Stimulated activated memory B cell treated with anti-CD40 and anti-IgM and Interleukin-4, amounts not matched to agents 10 μg/mL and 1 μg/mL and 100 μg/mL, for 72 hours (primary cell): ENCODE data around the gene B4GALT5.

Experiments used
- ATAC-seq: fragments of 150-1000 bp; cut with Tn5 transposase; 2 replicates; pipeline ENCODE4 v1.10.0; 2021
- H3K27ac Mint-ChIP-seq: one replicate; pipeline ENCODE4 v1.8.0; 2022; ENCODE audit warnings: mild to moderate bottlenecking, mixed read lengths
- H3K27me3 Mint-ChIP-seq: one replicate; pipeline ENCODE4 v1.8.0; 2022; ENCODE audit warnings: mixed read lengths
- H3K36me3 Mint-ChIP-seq: one replicate; pipeline ENCODE4 v1.8.0; 2022; ENCODE audit warnings: mixed read lengths
- H3K4me1 Mint-ChIP-seq: one replicate; pipeline ENCODE4 v1.8.0; 2022; ENCODE audit warnings: mixed read lengths
- H3K4me3 Mint-ChIP-seq: one replicate; pipeline ENCODE4 v1.8.0; 2022; ENCODE audit warnings: mild to moderate bottlenecking, moderate library complexity, mixed read lengths
- H3K9me3 Mint-ChIP-seq: one replicate; pipeline ENCODE4 v1.8.0; 2022; ENCODE audit warnings: mixed read lengths

Gene B4GALT5

DNA sequence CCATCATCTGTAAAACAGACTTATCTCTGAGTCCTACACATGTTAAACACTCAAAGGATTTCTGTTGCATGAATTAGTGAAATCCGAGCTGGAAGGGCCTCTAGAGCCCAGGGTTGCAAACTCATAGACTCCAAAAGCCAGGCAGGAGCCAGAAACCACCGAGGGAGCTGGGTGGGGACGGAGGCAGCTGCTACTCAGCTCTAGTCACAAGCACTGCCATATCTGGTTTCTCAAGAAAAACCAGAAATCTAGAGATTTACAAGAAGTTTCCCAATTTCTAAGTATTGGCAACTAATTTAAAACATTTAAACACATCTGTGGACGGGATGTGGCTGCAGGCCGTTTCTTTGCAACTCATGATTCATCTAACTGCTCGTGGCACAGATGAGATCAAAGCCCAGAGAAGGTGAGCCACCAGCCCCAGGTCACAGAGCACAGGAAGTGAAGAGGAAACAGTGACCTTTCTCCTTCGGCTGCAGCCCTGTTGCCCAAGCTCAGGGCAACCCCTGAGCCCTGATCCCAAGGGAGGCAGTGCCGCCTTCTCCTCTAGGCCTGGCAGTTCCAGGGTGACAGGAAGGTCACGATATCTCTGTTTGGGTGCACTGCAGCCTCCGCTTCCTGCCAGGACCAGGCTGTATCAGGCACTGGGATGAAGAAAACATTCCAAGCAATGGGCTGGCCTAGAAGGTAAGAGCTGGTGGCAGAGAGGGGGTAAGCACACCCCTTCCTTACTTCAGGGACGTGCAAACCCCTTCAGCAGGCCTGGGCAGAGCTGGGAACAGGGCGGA lies 119.3 kb downstream of the B4GALT5 start:
- H3K36me3 Mint-ChIP-seq = peaks cover 6% of the 10 kb centered on the region
- no peak overlapping the region for H3K4me3 Mint-ChIP-seq
- peaks cover 26% of the 10 kb centered on the region for H3K4me1 Mint-ChIP-seq
- H3K9me3 Mint-ChIP-seq = peaks cover 13% of the 10 kb centered on the region
- H3K27ac Mint-ChIP-seq = no peak overlapping the region
- peaks cover 25% of the 10 kb centered on the region for H3K27me3 Mint-ChIP-seq
- peak; percentile 25 for ATAC-seq

DNA sequence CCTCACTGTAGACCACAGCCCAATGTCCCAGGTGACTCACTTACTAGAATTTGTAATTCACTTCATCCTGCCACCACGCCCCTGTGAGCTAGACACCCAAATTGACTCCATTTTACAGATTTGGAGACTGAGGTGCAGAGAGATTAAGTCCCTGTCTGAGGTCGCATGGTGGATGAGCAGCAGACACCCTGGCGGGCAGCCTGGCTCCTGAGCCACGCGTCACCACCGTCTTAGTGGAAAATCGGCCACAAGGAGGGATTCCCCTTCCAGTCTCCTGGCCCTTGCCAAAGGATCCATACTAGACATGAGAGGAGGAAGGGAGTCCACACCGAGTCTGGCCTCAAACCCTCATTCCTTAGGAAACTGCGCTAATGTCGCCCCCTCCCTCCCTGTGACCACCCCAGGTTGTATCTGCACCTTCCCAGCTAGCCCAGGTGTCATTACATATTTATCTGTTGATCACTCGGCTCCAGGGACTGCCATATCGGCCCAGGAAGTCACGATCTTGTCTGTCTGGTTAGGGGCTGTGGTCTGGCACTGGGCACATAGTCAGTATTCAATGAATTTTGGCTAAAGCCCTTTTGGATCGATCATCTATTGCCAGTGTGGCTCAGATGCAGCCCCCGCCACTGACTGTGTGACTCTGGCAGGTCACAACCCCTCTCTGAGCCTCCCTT lies 120.1 kb downstream of the B4GALT5 start:
- peaks cover 6% of the 10 kb centered on the region for H3K36me3 Mint-ChIP-seq
- peaks cover 13% of the 10 kb centered on the region for H3K9me3 Mint-ChIP-seq
- no peak overlapping the region for H3K4me3 Mint-ChIP-seq
- no peak for ATAC-seq
- peaks cover 26% of the 10 kb centered on the region for H3K4me1 Mint-ChIP-seq
- no peak overlapping the region for H3K27ac Mint-ChIP-seq
- H3K27me3 Mint-ChIP-seq = peaks cover 22% of the 10 kb centered on the region

GRCh38 chr20:49592120-49592519 lies 121.6 kb downstream of the B4GALT5 start:
- Mint-ChIP-seq H3K9me3 (peaks cover 13% of the 10 kb centered on the region), H3K36me3 (peaks cover 6% of the 10 kb centered on the region), H3K27ac (no peak overlapping the region), H3K4me1 (peaks cover 22% of the 10 kb centered on the region), H3K27me3 (peaks cover 22% of the 10 kb centered on the region), H3K4me3 (no peak overlapping the region)
- no peak for ATAC-seq

GRCh38 chr20:49591217-49591865 lies 122.3 kb downstream of the B4GALT5 start:
- peaks cover 17% of the 10 kb centered on the region for H3K4me1 Mint-ChIP-seq
- peaks cover 6% of the 10 kb centered on the region for H3K36me3 Mint-ChIP-seq

DNA sequence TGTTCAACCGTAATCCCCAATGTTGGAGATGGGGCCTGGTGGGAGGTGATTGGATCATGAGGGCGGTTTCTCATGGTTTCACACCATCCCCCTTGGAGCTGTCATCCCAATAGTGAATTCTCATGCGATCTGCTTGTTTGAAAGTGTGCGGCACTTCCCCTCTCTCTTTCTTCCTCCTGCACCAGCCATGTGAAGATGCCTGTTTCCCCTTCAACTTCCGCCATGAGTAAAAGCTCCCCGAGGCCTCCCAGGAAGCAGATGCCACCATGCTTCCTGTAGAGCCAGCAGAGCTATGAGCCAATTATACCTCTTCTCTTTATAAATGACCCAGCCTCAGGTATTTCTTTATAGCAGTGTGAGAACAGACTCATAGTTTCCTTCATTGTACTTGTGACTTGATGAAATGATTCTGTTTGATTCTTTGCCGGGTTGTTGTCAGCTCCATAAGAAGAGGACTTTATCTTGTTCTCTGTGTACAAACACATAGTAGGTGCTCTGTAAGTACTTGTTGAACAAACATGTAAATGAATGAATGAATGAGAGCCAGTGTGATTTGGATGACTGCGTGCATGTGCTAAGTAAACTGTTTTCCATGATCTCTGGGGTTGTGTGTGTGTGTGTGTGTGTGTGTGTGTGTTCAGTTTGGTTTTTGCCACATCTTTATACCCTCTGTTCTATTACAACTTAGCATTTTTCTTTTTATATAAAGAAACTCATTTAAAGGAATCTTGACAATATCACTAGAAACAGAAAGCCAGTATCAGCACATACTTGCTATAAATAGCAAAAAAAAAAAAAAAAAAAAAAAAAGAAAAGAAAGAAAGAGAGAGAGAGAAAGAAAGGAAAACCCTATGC lies 123.3 kb downstream of the B4GALT5 start:
- H3K9me3 Mint-ChIP-seq = peaks cover 13% of the 10 kb centered on the region
- H3K27me3 Mint-ChIP-seq = peaks cover 16% of the 10 kb centered on the region
- peaks cover 6% of the 10 kb centered on the region for H3K36me3 Mint-ChIP-seq
- H3K4me3 Mint-ChIP-seq = no peak overlapping the region
- ATAC-seq = no peak
- H3K4me1 Mint-ChIP-seq = peaks cover 8% of the 10 kb centered on the region
- no peak overlapping the region for H3K27ac Mint-ChIP-seq

More at GRCh38 chr20:49591217-49591865, 122.3 kb downstream of the B4GALT5 start:
- ATAC-seq = no peak
- no peak overlapping the region for H3K4me3 Mint-ChIP-seq
- H3K27me3 Mint-ChIP-seq = peaks cover 22% of the 10 kb centered on the region
- no peak overlapping the region for H3K27ac Mint-ChIP-seq
- H3K9me3 Mint-ChIP-seq = peaks cover 13% of the 10 kb centered on the region

- Mint-ChIP-seq H3K36me3 (peaks cover 6% of the 10 kb centered on the region), H3K4me3 (no peak overlapping the region), H3K27ac (no peak overlapping the region), H3K4me1 (peaks cover 8% of the 10 kb centered on the region), H3K9me3 (peaks cover 13% of the 10 kb centered on the region), H3K27me3 (peaks cover 9% of the 10 kb centered on the region)
- ATAC-seq = no peak
Observed at GRCh38 chr20:49589747-49590146, 123.9 kb downstream of the B4GALT5 start.

DNA sequence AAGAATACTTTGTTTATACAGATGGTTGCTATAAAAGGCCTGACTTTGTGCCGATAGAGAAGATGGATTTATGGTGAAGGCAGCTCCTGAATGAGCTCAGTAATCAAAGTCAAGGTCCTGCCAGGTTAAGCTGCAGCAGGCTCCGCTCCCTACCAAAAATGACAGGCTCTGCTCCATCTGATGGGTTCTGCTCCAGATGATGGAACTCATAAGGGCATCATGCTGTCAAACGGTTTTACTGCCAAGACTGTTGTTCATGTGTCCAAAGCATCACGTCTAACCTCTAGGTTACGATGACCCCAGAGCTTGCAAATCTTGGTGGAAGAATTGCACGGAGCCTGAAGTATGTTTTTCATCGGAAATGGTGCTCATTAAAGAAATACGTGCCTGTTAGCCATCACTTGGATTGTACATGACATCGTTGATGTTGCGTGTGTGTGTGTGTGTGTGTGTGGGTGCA lies 126.5 kb downstream of the B4GALT5 start:
- peaks cover 8% of the 10 kb centered on the region for H3K4me1 Mint-ChIP-seq
- no peak overlapping the region for H3K4me3 Mint-ChIP-seq
- peaks cover 15% of the 10 kb centered on the region for H3K9me3 Mint-ChIP-seq
- no peak overlapping the region for H3K27ac Mint-ChIP-seq
- H3K27me3 Mint-ChIP-seq = peaks cover 29% of the 10 kb centered on the region
- no peak for ATAC-seq
- peaks cover 6% of the 10 kb centered on the region for H3K36me3 Mint-ChIP-seq

GRCh38 chr20:49585585-49586245 lies 128.0 kb downstream of the B4GALT5 start:
- Mint-ChIP-seq H3K9me3 (peaks cover 11% of the 10 kb centered on the region), H3K27me3 (peaks cover 38% of the 10 kb centered on the region), H3K4me3 (no peak overlapping the region), H3K27ac (no peak overlapping the region), H3K36me3 (peaks cover 6% of the 10 kb centered on the region), H3K4me1 (peaks cover 8% of the 10 kb centered on the region)
- no peak for ATAC-seq

GRCh38 chr20:49584418-49585382 lies 129.0 kb downstream of the B4GALT5 start:
- H3K4me3 Mint-ChIP-seq = no peak overlapping the region
- H3K4me1 Mint-ChIP-seq = no peaks in the 10 kb centered on the region
- H3K27ac Mint-ChIP-seq = no peak overlapping the region
- no peak for ATAC-seq
- peaks cover 36% of the 10 kb centered on the region for H3K27me3 Mint-ChIP-seq
- peaks cover 5% of the 10 kb centered on the region for H3K9me3 Mint-ChIP-seq
- no peaks in the 10 kb centered on the region for H3K36me3 Mint-ChIP-seq

GRCh38 chr20:49583669-49584417 lies 129.8 kb downstream of the B4GALT5 start:
- no peak for ATAC-seq
- peaks cover 40% of the 10 kb centered on the region for H3K27me3 Mint-ChIP-seq
- peaks cover 4% of the 10 kb centered on the region for H3K9me3 Mint-ChIP-seq
- H3K4me1 Mint-ChIP-seq = no peaks in the 10 kb centered on the region
- no peak overlapping the region for H3K27ac Mint-ChIP-seq
- no peak overlapping the region for H3K4me3 Mint-ChIP-seq
- H3K36me3 Mint-ChIP-seq = no peaks in the 10 kb centered on the region

DNA sequence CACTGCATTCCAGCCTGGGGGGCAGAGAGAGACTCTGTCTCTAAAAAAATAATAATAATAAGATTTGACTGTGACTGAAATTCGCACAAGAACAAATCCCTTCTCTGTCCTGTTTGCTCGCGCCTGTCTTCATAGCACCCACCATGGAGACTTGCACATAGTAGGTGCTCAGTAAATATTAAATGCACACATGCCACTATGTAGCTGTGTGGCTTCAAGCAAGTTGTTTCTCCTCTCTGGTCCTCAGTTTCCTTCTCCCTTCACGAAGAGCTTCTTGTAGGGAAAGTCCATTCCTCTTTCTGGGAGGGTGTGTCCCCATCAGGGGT lies 130.4 kb downstream of the B4GALT5 start:
- no peak overlapping the region for H3K27ac Mint-ChIP-seq
- H3K9me3 Mint-ChIP-seq = peaks cover 4% of the 10 kb centered on the region
- H3K27me3 Mint-ChIP-seq = peaks cover 40% of the 10 kb centered on the region
- H3K36me3 Mint-ChIP-seq = no peaks in the 10 kb centered on the region
- ATAC-seq = no peak
- H3K4me1 Mint-ChIP-seq = no peaks in the 10 kb centered on the region
- no peak overlapping the region for H3K4me3 Mint-ChIP-seq
